Lung (tissue), 12 donors: ENCODE results near the gene MAMDC4. TPM values are rescaled to one million over a fixed set of nuclear protein-coding genes. Genes with fewer than 3 reads are reported as not detected.

Experiments used
- ATAC-seq: fragments of 200-7000 bp; cut with Tn5 transposase; one replicate; pipeline ENCODE4 v1.9.1; 2020; ENCODE audit warnings: moderate number of reproducible peaks; ENCODE audit not compliant: insufficient read depth, low FRiP score
- DNase-seq, 3 donors: peaks; one replicate each; pipeline ENCODE4 v3.0.0-alpha.2; 2013 to 2017
- H3K27ac ChIP-seq, 2 donors: one replicate each; pipeline ENCODE4 v1.5.1; 2013; ENCODE audit warnings: mild to moderate bottlenecking in 2 of 2, moderate library complexity in 2 of 2, control low read depth in 1 of 2, inconsistent platforms in 1 of 2, low read depth in 1 of 2, low read length in 1 of 2
- H3K27me3 ChIP-seq, 3 donors: one replicate each; pipeline ENCODE4 v1.5.1; 2013; ENCODE audit warnings: low read length in 2 of 3; ENCODE audit not compliant: control insufficient read depth in 3 of 3, insufficient read depth in 3 of 3
- H3K36me3 ChIP-seq, 4 donors: one replicate each; pipeline ENCODE4 v1.5.1; 2013; ENCODE audit warnings: low read length in 4 of 4, mild to moderate bottlenecking in 1 of 4, moderate library complexity in 1 of 4; ENCODE audit not compliant: control insufficient read depth in 4 of 4, insufficient read depth in 4 of 4
- H3K4me1 ChIP-seq, 5 donors: one replicate each; pipeline ENCODE4 v1.5.1; 2013; ENCODE audit warnings: low read length in 5 of 5, mild to moderate bottlenecking in 2 of 5, moderate library complexity in 1 of 5; ENCODE audit not compliant: control insufficient read depth in 5 of 5, insufficient read depth in 5 of 5
- H3K4me3 ChIP-seq: one replicate; pipeline ENCODE4 v1.5.1; 2013; ENCODE audit warnings: mild to moderate bottlenecking, control low read depth, moderate library complexity
- H3K9ac ChIP-seq, 2 donors: one replicate each; pipeline ENCODE4 v1.5.1; 2013; ENCODE audit warnings: low read length in 2 of 2, control low read depth in 1 of 2; ENCODE audit not compliant: insufficient read depth in 1 of 2
- H3K9me3 ChIP-seq, 4 donors: one replicate each; pipeline ENCODE4 v1.5.1; 2013; ENCODE audit warnings: low read length in 3 of 4, mild to moderate bottlenecking in 1 of 4, moderate library complexity in 1 of 4; ENCODE audit not compliant: control insufficient read depth in 4 of 4, insufficient read depth in 3 of 4
- WGBS, 2 donors: extraction: QIAGEN DNeasy Blood & Tissue Kit; methylation state at CpG; one replicate each; pipeline ENCODE4 v1.1.7; 2013; 5-methylcytosine and 5-hydroxymethylcytosine counted together
- polyA plus RNA-seq, 2 donors: library from polyadenylated mRNA; stranded (reverse); fragments of 200-250 nt; gene quantifications; one replicate each; pipeline ENCODE4 v1.2.1, GENCODE V29; 2013
- total RNA-seq, 2 donors: library from RNA; depleted of rRNA in 1 of 2; stranded (reverse); fragments of >200 nt in 1 of 2; gene quantifications; one replicate each; pipeline ENCODE4 v1.2.1, GENCODE V29; 2014 to 2021
- TF ChIP-seq, protein P1 (sequence below): IDR thresholded peaks from 2 replicates; pipeline ENCODE4 v1.5.1; 2012; ENCODE audit warnings: mild to moderate bottlenecking; ENCODE audit errors: control extremely low read depth, extremely low read depth
- donor health status: control.
- donor health status: control.
- donor health status: Bipolar disorder and iron deficiency.
- donor health status: healthy.
- donor health status: DM: yes; HTN: yes; CAD: no.

Gene MAMDC4
- total and polyA plus RNA-seq, 4 donors, result 5.6 to 13.2 (median 7.1) TPM

DNA sequence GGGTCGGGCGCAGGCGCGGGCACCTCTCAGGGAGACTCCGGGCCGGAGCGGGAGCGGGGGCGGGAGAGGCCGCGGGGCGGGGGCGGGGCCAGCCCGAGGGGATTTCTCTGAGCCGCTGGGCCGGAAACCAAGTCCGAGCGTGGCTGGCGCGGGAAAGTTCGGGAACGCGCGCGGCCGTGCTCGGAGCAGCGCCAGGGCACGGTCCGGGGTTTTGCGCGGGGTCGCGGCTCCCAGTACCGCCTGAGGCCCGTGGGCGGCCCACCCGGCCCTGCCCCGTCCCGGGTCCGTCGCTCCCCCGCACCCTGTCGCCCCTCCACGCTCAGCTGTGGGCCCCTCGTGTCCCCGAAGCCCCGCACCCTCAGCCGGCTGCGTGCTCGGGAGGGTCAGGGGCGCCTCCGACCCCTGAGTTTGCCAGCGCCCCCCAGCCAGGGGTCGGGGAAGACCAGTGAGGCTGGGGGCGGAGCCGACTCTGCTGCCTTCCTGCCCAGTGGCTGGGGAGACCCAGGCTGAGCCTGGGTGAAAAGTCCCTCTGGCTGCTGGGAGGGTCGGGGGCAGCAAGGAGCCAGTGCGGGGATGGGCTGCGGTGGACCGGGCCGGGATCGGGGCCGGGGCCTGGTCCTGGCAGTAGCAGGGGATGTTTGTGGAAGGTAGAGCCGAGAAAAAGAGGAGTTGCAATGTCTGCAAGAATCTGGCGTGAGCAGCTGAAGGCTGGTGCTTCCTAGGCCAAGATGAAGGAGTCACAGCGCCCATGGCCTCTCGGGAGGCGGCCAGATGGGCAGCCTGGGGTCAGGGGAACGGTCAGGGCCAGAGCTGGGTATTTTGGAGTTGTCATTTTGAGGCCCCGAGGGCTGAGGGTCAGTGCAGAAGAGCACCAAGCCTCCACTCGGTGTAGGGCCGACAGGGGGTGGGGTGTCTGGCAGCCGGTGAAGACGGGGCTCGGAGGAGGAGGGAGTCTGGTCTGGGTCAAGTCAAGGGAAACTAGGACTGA is 34.8 kb downstream of the MAMDC4 start:
- H3K4me3 ChIP-seq, result peak overlapping the region; percentile 87
- H3K9me3 ChIP-seq, result no peaks in the 10 kb centered on the region
- H3K27ac ChIP-seq, result peak overlapping the region; percentile 86 to 88
- peaks cover 0 to 14% (median 0%) of the 10 kb centered on the region in 5 donors for H3K4me1 ChIP-seq
- H3K36me3 ChIP-seq, result peaks cover 0 to 2% (median 1%) of the 10 kb centered on the region in 4 donors
- TF ChIP-seq, protein P1, sequence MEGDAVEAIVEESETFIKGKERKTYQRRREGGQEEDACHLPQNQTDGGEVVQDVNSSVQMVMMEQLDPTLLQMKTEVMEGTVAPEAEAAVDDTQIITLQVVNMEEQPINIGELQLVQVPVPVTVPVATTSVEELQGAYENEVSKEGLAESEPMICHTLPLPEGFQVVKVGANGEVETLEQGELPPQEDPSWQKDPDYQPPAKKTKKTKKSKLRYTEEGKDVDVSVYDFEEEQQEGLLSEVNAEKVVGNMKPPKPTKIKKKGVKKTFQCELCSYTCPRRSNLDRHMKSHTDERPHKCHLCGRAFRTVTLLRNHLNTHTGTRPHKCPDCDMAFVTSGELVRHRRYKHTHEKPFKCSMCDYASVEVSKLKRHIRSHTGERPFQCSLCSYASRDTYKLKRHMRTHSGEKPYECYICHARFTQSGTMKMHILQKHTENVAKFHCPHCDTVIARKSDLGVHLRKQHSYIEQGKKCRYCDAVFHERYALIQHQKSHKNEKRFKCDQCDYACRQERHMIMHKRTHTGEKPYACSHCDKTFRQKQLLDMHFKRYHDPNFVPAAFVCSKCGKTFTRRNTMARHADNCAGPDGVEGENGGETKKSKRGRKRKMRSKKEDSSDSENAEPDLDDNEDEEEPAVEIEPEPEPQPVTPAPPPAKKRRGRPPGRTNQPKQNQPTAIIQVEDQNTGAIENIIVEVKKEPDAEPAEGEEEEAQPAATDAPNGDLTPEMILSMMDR, result no peak
- ATAC-seq (peak; percentile 5), DNase-seq (peak in 1 of 3 donors; percentile 40)
- no peaks in the 10 kb centered on the region for H3K27me3 ChIP-seq
- peak overlapping the region in 1 of 2 donors; percentile 55 for H3K9ac ChIP-seq
- WGBS, 2 donors, result 1 to 2% methylated on average over 44 to 76 of the region's 76 CpGs

DNA sequence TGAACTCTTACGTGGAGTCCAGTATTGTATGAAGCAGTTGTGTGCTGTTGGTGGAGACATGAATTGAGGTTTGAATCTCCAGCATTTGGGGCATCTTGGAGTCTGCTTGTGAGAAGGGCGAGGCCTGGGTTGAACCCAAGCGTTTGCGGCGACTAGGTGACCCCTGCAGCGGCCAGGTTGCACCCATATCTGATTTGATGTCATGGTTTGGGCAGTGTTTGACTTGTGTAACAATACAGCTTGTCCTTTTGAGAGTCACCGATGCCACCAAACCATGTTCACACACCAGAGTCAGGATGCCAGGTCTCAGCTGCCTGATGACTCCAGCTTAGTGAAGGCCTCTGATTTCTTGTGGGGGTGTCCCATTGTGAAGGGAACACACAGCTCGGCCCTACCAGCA is 36.3 kb downstream of the MAMDC4 start:
- peaks cover 0 to 7% (median 0%) of the 10 kb centered on the region in 5 donors for H3K4me1 ChIP-seq
- H3K27me3 ChIP-seq, result no peaks in the 10 kb centered on the region
- DNase-seq (no peak), ATAC-seq (no peak)
- TF ChIP-seq, protein P1, result no peak
- no peaks in the 10 kb centered on the region for H3K9me3 ChIP-seq
- WGBS, 2 donors, result 84 to 97% methylated on average over 8 of the region's 8 CpGs
- no peak overlapping the region for H3K27ac ChIP-seq
- peaks cover 0 to 6% (median 2%) of the 10 kb centered on the region in 4 donors for H3K36me3 ChIP-seq
- H3K4me3 ChIP-seq, result no peak overlapping the region
- H3K9ac ChIP-seq, result no peak overlapping the region

DNA sequence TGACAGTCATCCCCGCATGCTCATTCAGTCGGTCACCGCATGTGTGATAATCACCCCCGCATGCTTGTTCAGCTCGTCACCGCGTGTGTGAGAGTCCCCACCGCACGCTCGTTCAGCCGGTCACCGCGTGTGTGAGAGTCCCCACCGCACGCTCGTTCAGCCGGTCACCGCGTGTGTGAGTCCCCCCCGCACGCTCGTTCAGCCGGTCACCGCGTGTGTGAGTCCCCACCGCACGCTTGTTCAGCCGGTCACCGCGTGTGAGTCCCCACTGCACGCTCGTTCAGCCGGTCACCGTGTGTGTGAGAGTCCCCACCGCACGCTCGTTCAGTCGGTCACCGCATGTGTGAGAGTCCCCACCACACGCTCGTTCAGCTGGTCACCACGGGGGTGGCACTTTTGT is 37.7 kb downstream of the MAMDC4 start:
- TF ChIP-seq, protein P1, result no peak
- WGBS, 2 donors, result 96% methylated on average over 42 of the region's 42 CpGs
- H3K9me3 ChIP-seq, result no peaks in the 10 kb centered on the region
- no peaks in the 10 kb centered on the region for H3K27me3 ChIP-seq
- peaks cover 0 to 7% (median 0%) of the 10 kb centered on the region in 5 donors for H3K4me1 ChIP-seq
- H3K27ac ChIP-seq, result no peak overlapping the region
- no peak overlapping the region for H3K4me3 ChIP-seq
- H3K36me3 ChIP-seq, result peaks cover 0 to 8% (median 2%) of the 10 kb centered on the region in 4 donors
- no peak for ATAC-seq
- DNase-seq, result no peak
- H3K9ac ChIP-seq, result no peak overlapping the region
